Measurements from ENCODE around the gene SLC11A1. TPM values are rescaled to one million over a fixed set of nuclear protein-coding genes. Genes with fewer than 3 reads are reported as not detected.

Gene SLC11A1
- total RNA-seq, 4 donors from 2014 or later = 2.2 to 4.6 (median 3.5) TPM

DNA sequence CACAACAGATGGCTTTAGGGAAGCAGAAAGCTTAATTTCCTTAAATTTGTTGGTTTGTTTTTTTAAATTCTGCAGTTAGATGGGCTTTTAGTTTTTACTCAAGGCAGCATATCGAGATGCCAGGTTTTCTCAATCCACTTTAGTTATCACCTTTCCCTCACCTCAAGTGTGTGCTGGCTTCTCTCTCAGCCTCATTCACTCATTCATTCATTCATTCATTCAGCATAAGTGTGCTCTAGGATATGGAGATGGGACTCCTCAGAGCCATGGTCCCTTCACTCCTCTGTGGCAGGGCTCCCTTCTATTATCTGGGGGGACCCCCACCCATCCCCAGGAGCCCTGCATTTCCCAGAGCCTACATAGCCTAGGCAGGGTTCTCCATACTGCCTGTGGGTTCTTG lies 55.9 kb downstream of the SLC11A1 start:
- no peak overlapping the region for H3K4me3 ChIP-seq (ENCODE audit: low read depth, poor library complexity, severe bottlenecking)
- intact Hi-C loops (cut with DNase I; ENCODE audit: low total_unique reads) = no loop called here
- 95 to 100% methylated on average over 1 of the region's 1 CpG for WGBS, 2 donors
- no peak for TF ChIP-seq POLR2A (IDR thresholded peaks at IDR 0.05)
- TF ChIP-seq, protein P1, sequence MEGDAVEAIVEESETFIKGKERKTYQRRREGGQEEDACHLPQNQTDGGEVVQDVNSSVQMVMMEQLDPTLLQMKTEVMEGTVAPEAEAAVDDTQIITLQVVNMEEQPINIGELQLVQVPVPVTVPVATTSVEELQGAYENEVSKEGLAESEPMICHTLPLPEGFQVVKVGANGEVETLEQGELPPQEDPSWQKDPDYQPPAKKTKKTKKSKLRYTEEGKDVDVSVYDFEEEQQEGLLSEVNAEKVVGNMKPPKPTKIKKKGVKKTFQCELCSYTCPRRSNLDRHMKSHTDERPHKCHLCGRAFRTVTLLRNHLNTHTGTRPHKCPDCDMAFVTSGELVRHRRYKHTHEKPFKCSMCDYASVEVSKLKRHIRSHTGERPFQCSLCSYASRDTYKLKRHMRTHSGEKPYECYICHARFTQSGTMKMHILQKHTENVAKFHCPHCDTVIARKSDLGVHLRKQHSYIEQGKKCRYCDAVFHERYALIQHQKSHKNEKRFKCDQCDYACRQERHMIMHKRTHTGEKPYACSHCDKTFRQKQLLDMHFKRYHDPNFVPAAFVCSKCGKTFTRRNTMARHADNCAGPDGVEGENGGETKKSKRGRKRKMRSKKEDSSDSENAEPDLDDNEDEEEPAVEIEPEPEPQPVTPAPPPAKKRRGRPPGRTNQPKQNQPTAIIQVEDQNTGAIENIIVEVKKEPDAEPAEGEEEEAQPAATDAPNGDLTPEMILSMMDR (IDR thresholded peaks at IDR 0.05) = no peak
- peak in 1 of 2 donors; percentile 40 for DNase-seq (ENCODE audit: low spot score in 2 of 2)

DNA sequence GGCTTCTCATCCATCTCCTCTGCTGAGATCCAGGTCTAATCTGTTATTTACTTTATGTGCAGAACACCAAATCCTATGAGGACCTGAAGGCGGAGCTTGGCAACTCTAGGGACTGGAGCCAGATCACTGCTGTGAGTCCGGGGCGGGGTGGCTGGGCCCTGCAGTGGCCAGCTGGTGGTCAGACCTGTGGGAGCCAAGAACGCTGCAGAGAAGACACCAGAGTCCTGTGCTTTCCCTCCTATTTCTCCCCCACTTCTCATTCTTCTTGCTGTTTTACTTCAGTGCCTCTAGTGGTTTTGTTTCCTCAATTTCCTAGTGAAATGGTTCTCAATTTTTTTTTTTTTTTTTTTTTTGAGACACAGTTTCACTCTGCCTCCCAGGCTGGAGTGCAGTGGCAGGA lies 56.5 kb downstream of the SLC11A1 start:
- WGBS, 2 donors = 67 to 72% methylated on average over 4 of the region's 4 CpGs
- intact Hi-C loops (cut with DNase I; ENCODE audit: low total_unique reads) = no loop called here
- no peak overlapping the region for H3K4me3 ChIP-seq (ENCODE audit: low read depth, poor library complexity, severe bottlenecking)
- peak in 1 of 2 donors; percentile 75 for DNase-seq (ENCODE audit: low spot score in 2 of 2)
- TF ChIP-seq, protein P1 (IDR thresholded peaks at IDR 0.05) = no peak
- no peak for TF ChIP-seq POLR2A (IDR thresholded peaks at IDR 0.05)

DNA sequence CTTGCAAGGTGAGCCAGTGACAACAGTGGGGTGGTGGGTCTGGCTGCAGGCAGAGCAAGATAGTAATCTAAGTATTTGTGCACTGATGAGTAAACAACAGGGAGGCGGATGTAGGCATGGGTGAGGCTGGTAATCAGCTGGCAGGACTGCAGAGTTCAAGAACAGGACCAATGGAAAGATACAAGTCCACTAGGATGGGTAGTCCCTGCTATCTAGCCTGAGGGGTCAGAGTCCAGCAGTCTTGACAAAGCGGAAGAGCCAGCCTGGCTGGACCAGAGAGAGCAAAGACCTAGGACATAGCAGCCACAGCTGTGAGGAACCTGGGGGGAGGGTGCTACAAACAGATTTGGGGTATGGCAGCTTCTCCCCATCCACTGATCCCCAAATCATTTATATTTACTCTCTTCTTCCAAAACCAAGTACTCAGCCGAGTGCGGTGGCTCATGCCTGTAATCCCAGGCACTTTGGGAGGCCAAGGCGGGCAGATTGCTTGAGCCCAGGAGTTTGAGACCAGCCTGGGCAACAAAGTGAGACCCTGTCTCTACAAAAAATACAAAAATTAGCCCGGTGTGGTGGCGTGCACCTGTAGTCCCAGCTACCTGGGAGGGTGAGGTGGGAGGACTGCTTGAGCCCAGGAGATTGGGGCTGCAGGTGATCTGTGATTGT lies 62.8 kb downstream of the SLC11A1 start:
- intact Hi-C loops (cut with DNase I; ENCODE audit: low total_unique reads) = no loop called here
- peak in 1 of 2 donors; percentile 69 for DNase-seq (ENCODE audit: low spot score in 2 of 2)
- TF ChIP-seq POLR2A (IDR thresholded peaks at IDR 0.05) = no peak
- TF ChIP-seq, protein P1 (IDR thresholded peaks at IDR 0.05) = peak in 1 of 3 donors; percentile 52
- H3K4me3 ChIP-seq (ENCODE audit: low read depth, poor library complexity, severe bottlenecking) = no peak overlapping the region
- 88 to 90% methylated on average over 7 of the region's 7 CpGs for WGBS, 2 donors

DNA sequence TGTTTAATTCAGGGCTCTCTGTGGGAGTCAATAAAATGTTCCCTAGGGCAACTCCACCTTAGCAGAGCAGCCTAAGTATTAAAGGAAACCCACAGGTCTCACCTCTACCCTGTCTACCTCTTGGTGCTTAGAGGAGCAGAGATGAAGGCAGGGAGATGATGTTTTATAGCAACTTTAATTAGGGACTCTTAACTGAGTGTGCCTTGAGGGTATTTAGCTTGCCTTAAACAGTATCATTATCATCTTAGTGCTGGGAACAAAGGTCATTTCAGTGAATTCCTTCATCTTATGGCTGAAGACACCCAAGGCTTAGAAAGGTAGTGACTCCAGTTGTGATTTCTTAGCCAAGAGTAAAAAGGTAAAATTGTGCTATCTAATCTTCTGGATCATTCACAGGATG lies 63.5 kb downstream of the SLC11A1 start:
- no peak for TF ChIP-seq POLR2A (IDR thresholded peaks at IDR 0.05)
- TF ChIP-seq, protein P1 (IDR thresholded peaks at IDR 0.05) = no peak
- intact Hi-C loops (cut with DNase I; ENCODE audit: low total_unique reads) = no loop called here

More for the DNA sequence above, 63.5 kb downstream of the SLC11A1 start:
- no peak overlapping the region for H3K4me3 ChIP-seq (ENCODE audit: low read depth, poor library complexity, severe bottlenecking)
- no peak for DNase-seq (ENCODE audit: low spot score in 2 of 2)

MicroRNAs encoded within 50 kb of the gene (microRNA counts, 767-probe panel; counts per million panel counts)
- microRNA hsa-miR-26b-5p = 14,920 to 17,132 counts per million in 2 donors

Small RNAs within 50 kb of the gene (microRNA-seq; reads per million reads assigned to microRNA genes)
- gene MIR26B (ENCODE audit: borderline number of aligned reads in 1 of 2, borderline replicate concordance in 2 of 2) (95,886 to 97,431 reads per million in 2 donors), gene MIR6810 (ENCODE audit: borderline number of aligned reads in 1 of 2, borderline replicate concordance in 2 of 2) (0.68 to 1.1 reads per million in 2 donors)

Other genes with a start within 250 kb of the SLC11A1 start
- gene CXCR1, start 215.3 kb upstream of the SLC11A1 start, total RNA-seq = under 1 TPM in 2 of 4 donors, not detected in 2; 0.15 to 0.46 TPM
- gene ARPC2, start 165.1 kb upstream of the SLC11A1 start, total RNA-seq = 100 to 1,000 TPM; 233 to 344 (median 300) TPM
- gene GPBAR1, start 121.3 kb upstream of the SLC11A1 start, total RNA-seq = 1 to 10 TPM in 3 of 4 donors, under 1 TPM in 1; 0.34 to 1.7 (median 1.4) TPM
- 100 to 1,000 TPM; 142 to 171 (median 151) TPM for gene AAMP, start 112.1 kb upstream of the SLC11A1 start, total RNA-seq
- gene PNKD, start 111.8 kb upstream of the SLC11A1 start, total RNA-seq = 10 to 100 TPM; 26.6 to 60.6 (median 43.3) TPM
- gene TMBIM1, start 89.8 kb upstream of the SLC11A1 start, total RNA-seq = 100 to 1,000 TPM; 205 to 318 (median 287) TPM
- not detected for gene CATIP, start 25.4 kb upstream of the SLC11A1 start, total RNA-seq
- 100 to 1,000 TPM in 2 of 4 donors, 10 to 100 TPM in 2; 64.8 to 108 (median 99.9) TPM for gene CTDSP1, start 17.6 kb downstream of the SLC11A1 start, total RNA-seq
- gene VIL1, start 36.9 kb downstream of the SLC11A1 start, total RNA-seq = under 1 TPM in 2 of 4 donors, not detected in 2; 0.84 to 0.98 TPM
- gene USP37, start 186.1 kb downstream of the SLC11A1 start, total RNA-seq = 10 to 100 TPM; 10.5 to 12.0 (median 11.4) TPM
- 10 to 100 TPM; 30.1 to 39.1 (median 34.5) TPM for gene CNOT9, start 186.6 kb downstream of the SLC11A1 start, total RNA-seq
- 1 to 10 TPM in 1 of 4 donors, under 1 TPM in 3; 0.34 to 2.7 (median 0.59) TPM for gene PLCD4, start 225.6 kb downstream of the SLC11A1 start, total RNA-seq

Data from lower leg skin (tissue), 4 donors.